Liver (tissue), 9 donors: ENCODE measurements around the gene CENPL. TPM values are rescaled to one million over a fixed set of nuclear protein-coding genes. Genes with fewer than 3 reads are reported as not detected.
"Not testable (repeated sequence)": the region's sequence is repeated elsewhere in the genome, so short reads cannot be mapped to it uniquely, and the experiment has no call there.

ENCODE experiments used
- DNase-seq: peaks from one replicate; pipeline ENCODE4 v3.0.0-alpha.2; 2017; ENCODE audit warnings: low spot score
- H3K27ac ChIP-seq, 2 donors: one replicate each; pipeline ENCODE4 v1.7.0; 2013; ENCODE audit warnings: inconsistent platforms in 2 of 2, low read length in 2 of 2, control low read depth in 1 of 2, low read depth in 1 of 2, mild to moderate bottlenecking in 1 of 2
- H3K27me3 ChIP-seq, 4 donors: one replicate each; pipeline versions ENCODE4 v1.6.1 to v1.7.0; 2013; ENCODE audit warnings: low read length in 3 of 4, inconsistent platforms in 1 of 4, mild to moderate bottlenecking in 1 of 4, moderate library complexity in 1 of 4; ENCODE audit not compliant: control insufficient read depth in 4 of 4, insufficient read depth in 4 of 4
- H3K36me3 ChIP-seq, 4 donors: one replicate each; pipeline versions ENCODE4 v1.6.1 to v1.7.0; 2013; ENCODE audit warnings: low read length in 3 of 4, mild to moderate bottlenecking in 3 of 4, low read depth in 1 of 4, moderate library complexity in 1 of 4; ENCODE audit not compliant: control insufficient read depth in 4 of 4, insufficient read depth in 3 of 4
- H3K4me1 ChIP-seq, 4 donors: one replicate each; pipeline versions ENCODE4 v1.6.1 to v1.7.0; 2013; ENCODE audit warnings: low read length in 3 of 4, mild to moderate bottlenecking in 3 of 4, moderate library complexity in 1 of 4; ENCODE audit not compliant: control insufficient read depth in 4 of 4, insufficient read depth in 4 of 4
- H3K4me3 ChIP-seq, 3 donors: one replicate each; pipeline versions ENCODE4 v1.6.1 to v1.7.0; 2013; ENCODE audit warnings: low read length in 3 of 3, control low read depth in 1 of 3, low read depth in 1 of 3, mild to moderate bottlenecking in 1 of 3
- H3K9ac ChIP-seq, 2 donors: one replicate each; pipeline ENCODE4 v1.7.0; 2013; ENCODE audit warnings: low read length in 2 of 2, mild to moderate bottlenecking in 2 of 2, moderate library complexity in 2 of 2, control low read depth in 1 of 2, low read depth in 1 of 2
- H3K9me3 ChIP-seq, 4 donors: one replicate each; pipeline versions ENCODE4 v1.6.1 to v1.7.0; 2013; ENCODE audit warnings: low read length in 3 of 4; ENCODE audit not compliant: control insufficient read depth in 4 of 4
- EGR1 ChIP-seq, 2 donors: IDR thresholded peaks; 2 replicates each; pipeline ENCODE4 v1.6.1; 2016 to 2018; ENCODE audit warnings: antibody characterized with exemption in 2 of 2, low read depth in 2 of 2
- GABPA ChIP-seq, 2 donors: IDR thresholded peaks in 1 of 2; conservative IDR thresholded peaks in 1 of 2; 2 replicates each; pipeline ENCODE4 v1.6.1; 2016; ENCODE audit warnings: antibody characterized with exemption in 2 of 2, mild to moderate bottlenecking in 1 of 2, moderate library complexity in 1 of 2
- HNF4A ChIP-seq, 2 donors: conservative IDR thresholded peaks; 2 replicates each; pipeline ENCODE4 v1.6.1; 2016; ENCODE audit warnings: antibody characterized with exemption in 2 of 2, mild to moderate bottlenecking in 2 of 2
- JUND ChIP-seq, 2 donors: IDR thresholded peaks; 2 replicates each; pipeline ENCODE4 v1.6.1; 2016; ENCODE audit warnings: antibody characterized with exemption in 2 of 2
- NR2F2 ChIP-seq: IDR thresholded peaks from 2 replicates; pipeline ENCODE4 v1.6.1; 2016; ENCODE audit warnings: antibody characterized with exemption
- RAD21 ChIP-seq, 2 donors: IDR thresholded peaks; 2 replicates each; pipeline ENCODE4 v1.6.1; 2016; ENCODE audit warnings: antibody characterized with exemption in 2 of 2, mild to moderate bottlenecking in 2 of 2
- RXRA ChIP-seq, 2 donors: IDR thresholded peaks; 2 replicates each; pipeline ENCODE4 v1.6.1; 2017 to 2018; ENCODE audit warnings: antibody characterized with exemption in 2 of 2, mild to moderate bottlenecking in 1 of 2
- SP1 ChIP-seq: IDR thresholded peaks from 2 replicates; pipeline ENCODE4 v1.6.1; 2018; ENCODE audit warnings: antibody characterized with exemption, mild to moderate bottlenecking
- TAF1 ChIP-seq: conservative IDR thresholded peaks from 2 replicates; pipeline ENCODE4 v1.6.1; 2016; ENCODE audit warnings: antibody characterized with exemption, mild to moderate bottlenecking
- YY1 ChIP-seq: IDR thresholded peaks from 2 replicates; pipeline ENCODE4 v1.6.1; 2016; ENCODE audit warnings: antibody characterized with exemption, mild to moderate bottlenecking
- WGBS: extraction: QIAGEN DNeasy Blood & Tissue Kit; methylation state at CpG from one replicate; pipeline ENCODE4 v1.1.7; 2013; 5-methylcytosine and 5-hydroxymethylcytosine counted together
- polyA plus RNA-seq, 2 donors: library from polyadenylated mRNA; stranded (reverse) in 1 of 2; unstranded in 1 of 2; fragments of 200-250 nt in 1 of 2; fragments of >200 nt in 1 of 2; fragmentation: Nextera tagmentation in 1 of 2; extraction: Ambion mirVana in 1 of 2; gene quantifications; one replicate each; pipeline versions ENCODE4 v1.2.1 to v1.2.3, GENCODE V29; 2013 to 2015
- total RNA-seq, 2 donors: library from RNA; depleted of rRNA; stranded (reverse); fragments of >200 nt; gene quantifications; one replicate each; pipeline ENCODE4 v1.2.3, GENCODE V29; 2014
- TF ChIP-seq, protein P1 (sequence below): IDR thresholded peaks from 2 replicates; pipeline ENCODE4 v1.6.1; 2016; ENCODE audit warnings: antibody characterized with exemption
- TF ChIP-seq, protein P2 (sequence below): fragments of 150-350 bp; IDR thresholded peaks from 2 replicates; pipeline ENCODE4 v1.5.1; 2017; ENCODE audit warnings: improper control_type of control experiment, low read depth, low read length; ENCODE audit not compliant: missing input control
- TF ChIP-seq, protein P3 (sequence below): IDR thresholded peaks from 2 replicates; pipeline ENCODE4 v1.6.1; 2016; ENCODE audit warnings: antibody characterized with exemption, mild to moderate bottlenecking
- donor health status: healthy.
- donor health status: healthy.
- donor health status: healthy.
- donor health status: healthy.
- donor health status: healthy.

The CENPL gene
- total and polyA plus RNA-seq, 4 donors = 0.61 to 19.1 (median 1.2) TPM

DNA sequence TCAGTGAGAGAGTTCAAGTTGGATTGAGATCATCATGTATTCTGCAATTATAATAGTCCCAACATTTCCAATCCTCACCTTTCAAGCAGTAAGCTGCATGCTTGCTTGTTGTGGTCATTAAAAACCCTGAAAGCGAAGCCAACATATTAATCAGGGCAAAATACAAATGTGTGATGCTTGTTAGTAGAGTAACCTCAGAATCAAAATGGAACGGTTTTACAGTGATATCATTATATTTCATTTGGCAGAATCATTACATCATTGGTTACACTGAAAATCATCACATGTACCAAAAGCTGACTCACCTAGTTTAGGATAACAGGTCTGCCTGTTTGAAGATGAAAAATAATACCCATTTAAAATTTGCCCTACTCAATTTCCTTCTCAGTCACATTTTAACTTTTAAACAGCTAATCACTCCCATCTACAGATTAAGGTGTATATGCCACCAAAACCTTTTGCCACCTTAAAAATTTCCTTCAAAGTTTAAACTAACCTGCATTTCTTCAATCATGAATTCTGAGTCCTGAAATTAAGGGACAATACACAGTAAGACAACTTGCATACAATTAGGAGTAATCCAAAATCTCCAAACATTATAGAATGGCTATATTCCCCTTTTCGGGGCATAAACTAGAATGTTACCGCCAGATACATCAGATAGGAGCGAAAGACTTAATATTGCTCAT, 39.6 kb upstream of the CENPL start (continued):
- TF ChIP-seq JUND (IDR thresholded peaks at IDR 0.05) (no peak), RXRA (IDR thresholded peaks at IDR 0.05) (no peak)
- TF ChIP-seq, protein P1, sequence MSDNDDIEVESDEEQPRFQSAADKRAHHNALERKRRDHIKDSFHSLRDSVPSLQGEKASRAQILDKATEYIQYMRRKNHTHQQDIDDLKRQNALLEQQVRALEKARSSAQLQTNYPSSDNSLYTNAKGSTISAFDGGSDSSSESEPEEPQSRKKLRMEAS = no peak

DNA sequence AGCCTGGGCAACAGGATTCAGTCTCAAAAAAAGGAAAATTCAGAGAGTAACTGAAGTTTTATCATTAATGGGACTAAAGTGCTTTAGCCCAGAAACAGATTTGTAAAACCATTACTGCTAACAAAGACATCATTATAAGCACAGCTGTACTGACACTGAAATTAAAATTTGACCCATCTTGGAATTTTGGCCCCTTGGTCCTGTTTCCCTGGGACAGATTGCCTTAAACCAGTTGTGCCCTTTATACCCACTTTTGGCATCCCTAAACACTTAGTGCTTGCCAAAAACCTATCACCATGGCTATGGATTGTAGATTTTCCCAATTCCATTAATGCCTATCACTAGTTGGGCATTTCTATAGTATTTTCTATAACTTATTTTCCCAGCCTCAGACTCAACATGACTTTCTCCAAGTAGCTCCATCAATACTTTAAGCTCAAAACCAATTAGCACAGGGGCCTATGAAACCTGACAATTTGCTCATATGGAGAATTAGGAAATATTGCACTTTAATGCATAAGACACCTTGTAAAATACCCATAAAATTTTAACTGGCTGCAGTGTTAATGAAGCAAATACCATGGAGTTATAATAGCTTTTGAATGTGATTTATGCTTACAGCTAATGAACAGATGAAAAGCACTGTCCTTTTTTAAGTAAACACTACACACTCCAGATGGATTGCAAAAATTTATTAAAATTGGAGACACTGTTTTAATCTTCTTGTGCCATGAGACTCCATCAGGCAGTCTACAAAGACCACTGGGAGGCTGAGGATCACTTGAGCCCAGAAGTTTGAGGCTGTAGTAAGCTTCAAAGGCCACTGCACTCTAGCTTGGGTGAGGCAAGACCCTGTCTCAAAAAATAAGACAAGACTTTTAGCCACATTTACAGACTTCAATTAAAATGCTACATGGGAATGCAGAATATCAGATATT, 38.8 kb upstream of the CENPL start:
- DNase-seq = no peak
- TF ChIP-seq RAD21 (IDR thresholded peaks at IDR 0.05) = no peak
- TF ChIP-seq, protein P2, sequence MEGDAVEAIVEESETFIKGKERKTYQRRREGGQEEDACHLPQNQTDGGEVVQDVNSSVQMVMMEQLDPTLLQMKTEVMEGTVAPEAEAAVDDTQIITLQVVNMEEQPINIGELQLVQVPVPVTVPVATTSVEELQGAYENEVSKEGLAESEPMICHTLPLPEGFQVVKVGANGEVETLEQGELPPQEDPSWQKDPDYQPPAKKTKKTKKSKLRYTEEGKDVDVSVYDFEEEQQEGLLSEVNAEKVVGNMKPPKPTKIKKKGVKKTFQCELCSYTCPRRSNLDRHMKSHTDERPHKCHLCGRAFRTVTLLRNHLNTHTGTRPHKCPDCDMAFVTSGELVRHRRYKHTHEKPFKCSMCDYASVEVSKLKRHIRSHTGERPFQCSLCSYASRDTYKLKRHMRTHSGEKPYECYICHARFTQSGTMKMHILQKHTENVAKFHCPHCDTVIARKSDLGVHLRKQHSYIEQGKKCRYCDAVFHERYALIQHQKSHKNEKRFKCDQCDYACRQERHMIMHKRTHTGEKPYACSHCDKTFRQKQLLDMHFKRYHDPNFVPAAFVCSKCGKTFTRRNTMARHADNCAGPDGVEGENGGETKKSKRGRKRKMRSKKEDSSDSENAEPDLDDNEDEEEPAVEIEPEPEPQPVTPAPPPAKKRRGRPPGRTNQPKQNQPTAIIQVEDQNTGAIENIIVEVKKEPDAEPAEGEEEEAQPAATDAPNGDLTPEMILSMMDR = no peak
- no peak for TF ChIP-seq JUND (IDR thresholded peaks at IDR 0.05)
- TF ChIP-seq RXRA (IDR thresholded peaks at IDR 0.05) = no peak
- TF ChIP-seq HNF4A (conservative IDR thresholded peaks at IDR 0.05) = no peak
- TF ChIP-seq EGR1 (IDR thresholded peaks at IDR 0.05; ENCODE audit: low read depth in 2 of 2) = no peak
- no peak for TF ChIP-seq SP1
- TF ChIP-seq YY1 = no peak
- TF ChIP-seq NR2F2 = no peak
- no peak for TF ChIP-seq TAF1
- no peaks in the 10 kb centered on the region for H3K9me3 ChIP-seq
- H3K36me3 ChIP-seq = peaks cover 5 to 39% (median 34%) of the 10 kb centered on the region in 4 donors
- no peak overlapping the region for H3K9ac ChIP-seq
- no peak overlapping the region for H3K4me3 ChIP-seq
- no peaks in the 10 kb centered on the region for H3K27me3 ChIP-seq
- H3K27ac ChIP-seq = no peak overlapping the region
- H3K4me1 ChIP-seq = peaks cover 0 to 13% (median 4%) of the 10 kb centered on the region in 4 donors

DNA sequence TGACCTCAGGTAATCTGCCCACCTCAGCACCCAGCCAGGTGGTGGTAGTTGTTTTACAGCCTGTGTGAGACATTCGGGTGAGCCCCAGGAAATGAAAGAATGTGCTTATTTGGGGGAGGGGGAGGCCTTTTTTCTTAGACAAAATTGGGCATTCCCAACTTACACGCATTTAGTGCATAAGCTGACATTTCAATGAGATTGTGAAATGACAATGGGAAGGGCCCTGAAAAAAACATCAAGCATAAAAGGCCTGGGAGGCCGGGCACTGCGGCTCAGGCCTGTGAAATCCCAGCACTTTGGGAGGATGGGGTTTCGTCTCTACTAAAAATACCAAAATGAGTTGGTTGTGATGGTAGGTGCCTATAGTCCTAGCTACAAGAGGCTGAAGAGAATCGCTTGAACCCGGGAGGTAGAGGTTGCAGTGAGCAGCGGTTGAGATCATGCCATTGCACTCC, 38.1 kb upstream of the CENPL start:
- TF ChIP-seq HNF4A (conservative IDR thresholded peaks at IDR 0.05) = no peak
- no peak for TF ChIP-seq EGR1 (IDR thresholded peaks at IDR 0.05; ENCODE audit: low read depth in 2 of 2)
- TF ChIP-seq, protein P1 = no peak
- no peak for TF ChIP-seq TAF1
- no peak for TF ChIP-seq GABPA (IDR thresholded peaks at IDR 0.05 in 1 of 2, conservative IDR thresholded peaks at IDR 0.05 in 1 of 2)
- TF ChIP-seq JUND (IDR thresholded peaks at IDR 0.05) = no peak
- TF ChIP-seq, protein P3, sequence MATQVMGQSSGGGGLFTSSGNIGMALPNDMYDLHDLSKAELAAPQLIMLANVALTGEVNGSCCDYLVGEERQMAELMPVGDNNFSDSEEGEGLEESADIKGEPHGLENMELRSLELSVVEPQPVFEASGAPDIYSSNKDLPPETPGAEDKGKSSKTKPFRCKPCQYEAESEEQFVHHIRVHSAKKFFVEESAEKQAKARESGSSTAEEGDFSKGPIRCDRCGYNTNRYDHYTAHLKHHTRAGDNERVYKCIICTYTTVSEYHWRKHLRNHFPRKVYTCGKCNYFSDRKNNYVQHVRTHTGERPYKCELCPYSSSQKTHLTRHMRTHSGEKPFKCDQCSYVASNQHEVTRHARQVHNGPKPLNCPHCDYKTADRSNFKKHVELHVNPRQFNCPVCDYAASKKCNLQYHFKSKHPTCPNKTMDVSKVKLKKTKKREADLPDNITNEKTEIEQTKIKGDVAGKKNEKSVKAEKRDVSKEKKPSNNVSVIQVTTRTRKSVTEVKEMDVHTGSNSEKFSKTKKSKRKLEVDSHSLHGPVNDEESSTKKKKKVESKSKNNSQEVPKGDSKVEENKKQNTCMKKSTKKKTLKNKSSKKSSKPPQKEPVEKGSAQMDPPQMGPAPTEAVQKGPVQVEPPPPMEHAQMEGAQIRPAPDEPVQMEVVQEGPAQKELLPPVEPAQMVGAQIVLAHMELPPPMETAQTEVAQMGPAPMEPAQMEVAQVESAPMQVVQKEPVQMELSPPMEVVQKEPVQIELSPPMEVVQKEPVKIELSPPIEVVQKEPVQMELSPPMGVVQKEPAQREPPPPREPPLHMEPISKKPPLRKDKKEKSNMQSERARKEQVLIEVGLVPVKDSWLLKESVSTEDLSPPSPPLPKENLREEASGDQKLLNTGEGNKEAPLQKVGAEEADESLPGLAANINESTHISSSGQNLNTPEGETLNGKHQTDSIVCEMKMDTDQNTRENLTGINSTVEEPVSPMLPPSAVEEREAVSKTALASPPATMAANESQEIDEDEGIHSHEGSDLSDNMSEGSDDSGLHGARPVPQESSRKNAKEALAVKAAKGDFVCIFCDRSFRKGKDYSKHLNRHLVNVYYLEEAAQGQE = no peak
- no peak for TF ChIP-seq SP1
- TF ChIP-seq RXRA (IDR thresholded peaks at IDR 0.05) = no peak
- TF ChIP-seq NR2F2 = no peak
- 80% methylated on average over 8 of the region's 8 CpGs for WGBS
- Histone ChIP-seq H3K9me3 (no peaks in the 10 kb centered on the region), H3K4me1 (peaks cover 0 to 13% (median 4%) of the 10 kb centered on the region in 4 donors), H3K36me3 (peaks cover 6 to 44% (median 36%) of the 10 kb centered on the region in 4 donors), H3K27me3 (no peaks in the 10 kb centered on the region), H3K27ac (no peak overlapping the region), H3K4me3 (no peak overlapping the region), H3K9ac (no peak overlapping the region)
- DNase-seq = no peak

DNA sequence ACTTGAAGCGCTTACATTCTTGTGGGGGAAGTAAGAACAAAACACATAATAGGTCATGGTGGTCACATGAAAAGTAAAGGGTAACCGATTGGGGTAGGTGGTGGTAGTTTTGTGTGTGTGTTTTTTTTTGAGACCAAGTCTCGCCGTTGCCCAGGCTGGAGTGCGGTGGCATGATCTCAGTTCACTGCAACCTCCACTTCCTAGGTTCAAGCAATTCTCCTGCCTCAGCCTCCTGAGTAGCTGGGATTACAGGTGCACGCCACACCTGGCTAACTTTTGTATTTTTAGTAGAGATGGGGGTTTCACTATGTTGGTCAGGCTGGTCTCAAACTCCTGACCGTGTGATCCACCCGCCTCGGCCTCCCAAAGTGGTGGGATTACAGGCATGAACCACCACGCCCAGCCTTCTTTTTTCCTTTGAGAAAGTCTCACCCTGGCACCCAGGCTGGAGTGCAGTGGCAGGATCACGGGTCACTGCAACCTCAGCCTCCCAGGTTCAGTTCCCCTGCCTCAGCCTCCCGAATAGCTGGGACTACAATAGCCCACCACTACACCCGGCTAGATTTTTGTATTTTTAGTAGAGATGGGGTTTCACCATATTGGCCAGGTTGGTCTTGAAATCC, 37.6 kb upstream of the CENPL start:
- not testable (repeated sequence) for H3K27me3 ChIP-seq, H3K27ac ChIP-seq, DNase-seq, H3K4me1 ChIP-seq, H3K4me3 ChIP-seq, H3K9me3 ChIP-seq, H3K9ac ChIP-seq
- H3K36me3 ChIP-seq = peaks cover 6 to 46% (median 37%) of the 10 kb centered on the region in 4 donors
- WGBS = 90% methylated on average over 13 of the region's 13 CpGs
